Left ventricle myocardium inferior (tissue), 1 donor: Measurements from ENCODE around the gene HBM. TPM values are rescaled to one million over a fixed set of nuclear protein-coding genes. Genes with fewer than 3 reads are reported as not detected.
"Not testable (repeated sequence)": the region's sequence is repeated elsewhere in the genome, so short reads cannot be mapped to it uniquely, and the experiment has no call there.

Experiments used
- DNase-seq: peaks from one replicate; pipeline ENCODE4 v3.0.0-alpha.2; 2020
- H3K27ac ChIP-seq: fragments of 200-600 bp; replicated peaks from 2 replicates; pipeline ENCODE4 v1.8.0; 2021
- H3K27me3 ChIP-seq: fragments of 200-600 bp; 2 replicates; pipeline ENCODE4 v1.8.0; 2021; ENCODE audit warnings: low read depth
- H3K36me3 ChIP-seq: fragments of 200-600 bp; 2 replicates; pipeline ENCODE4 v1.8.0; 2021
- H3K4me1 ChIP-seq: fragments of 200-600 bp; 2 replicates; pipeline ENCODE4 v1.8.0; 2021
- H3K4me3 ChIP-seq: fragments of 200-600 bp; 2 replicates; pipeline ENCODE4 v1.8.0; 2021; ENCODE audit warnings: mild to moderate bottlenecking, moderate library complexity
- H3K9me3 ChIP-seq: fragments of 200-600 bp; replicated peaks from 2 replicates; pipeline ENCODE4 v1.8.0; 2021
- intact Hi-C: fragments of 100-400 bp; cut with micrococcal nuclease; formaldehyde crosslinking; loops from one replicate; pipeline ENCODE4 v1.11.0; 2022
- total RNA-seq: library from RNA; stranded (reverse); fragmentation: NEBNext Ultra II Directional; extraction: Animal tissue kit (Norgen Biotek cat#: 25700); gene quantifications from one replicate; pipeline ENCODE4 v1.2.1, GENCODE V29; 2021
- TF ChIP-seq, protein P1 (sequence below): fragments of 200-600 bp; IDR thresholded peaks from 2 replicates; pipeline ENCODE4 v1.8.0; 2021; ENCODE audit warnings: antibody characterized with exemption, mild to moderate bottlenecking, borderline replicate concordance
- donor health status: DM: no; HTN: yes; CAD: no; lungs with severe emphysema.

The HBM gene
- total RNA-seq, 1 donor from 2014 or later = not detected

DNA sequence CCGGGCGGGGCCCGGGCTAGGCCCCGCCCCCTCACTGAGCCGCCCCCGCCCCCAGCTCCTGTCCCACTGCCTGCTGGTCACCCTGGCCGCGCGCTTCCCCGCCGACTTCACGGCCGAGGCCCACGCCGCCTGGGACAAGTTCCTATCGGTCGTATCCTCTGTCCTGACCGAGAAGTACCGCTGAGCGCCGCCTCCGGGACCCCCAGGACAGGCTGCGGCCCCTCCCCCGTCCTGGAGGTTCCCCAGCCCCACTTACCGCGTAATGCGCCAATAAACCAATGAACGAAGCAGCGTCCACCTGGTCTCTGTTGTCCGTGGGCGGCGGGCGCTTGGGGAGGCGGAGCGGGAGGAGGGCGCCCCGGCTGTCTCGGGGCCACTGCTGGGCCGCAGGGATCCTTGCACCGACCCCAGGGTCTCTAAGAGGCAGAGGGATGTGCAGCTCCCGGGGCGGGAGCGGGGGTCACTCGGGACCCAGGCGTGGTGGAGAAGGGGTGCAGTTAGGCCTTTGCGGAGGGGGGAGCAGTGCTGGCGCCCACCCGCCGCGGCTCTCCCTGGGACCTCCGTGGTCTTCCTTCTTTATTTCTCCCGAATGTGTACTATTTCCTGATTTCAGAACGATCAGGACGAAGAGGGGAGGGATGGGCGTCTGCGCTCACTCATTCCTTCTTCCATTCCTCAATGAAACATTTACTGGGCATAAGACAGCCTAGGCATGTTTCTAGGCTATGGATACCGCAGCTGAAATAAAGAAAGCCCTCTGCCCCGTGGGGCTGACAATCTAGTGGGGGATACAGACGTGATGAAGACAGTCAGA lies 11.4 kb upstream of the HBM start:
- Histone ChIP-seq H3K27ac (no peak overlapping the region), H3K27me3 (peaks cover 64% of the 10 kb centered on the region)

DNA sequence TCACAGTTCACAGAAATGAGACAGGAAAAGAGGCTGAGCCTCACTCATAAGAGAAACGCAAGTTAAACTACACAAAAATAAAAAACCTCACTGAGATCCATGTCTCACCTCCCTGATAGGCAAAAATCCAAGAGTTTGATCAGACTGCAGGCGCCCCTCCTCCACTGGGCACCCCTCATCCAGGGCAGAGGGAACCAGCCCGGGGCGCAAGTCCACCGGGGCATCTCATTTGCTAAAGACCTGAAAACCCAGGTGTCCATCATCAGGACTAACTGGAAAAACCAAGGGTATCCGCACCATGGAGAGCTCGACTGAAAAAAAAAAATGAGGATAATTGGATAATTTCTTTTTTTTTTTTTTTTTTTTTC lies 10.8 kb upstream of the HBM start:
- peaks cover 10% of the 10 kb centered on the region for H3K4me1 ChIP-seq
- no peak overlapping the region for H3K27ac ChIP-seq
- peak overlapping the region; percentile 65 for H3K4me3 ChIP-seq
- DNase-seq = no peak
- TF ChIP-seq, protein P1, sequence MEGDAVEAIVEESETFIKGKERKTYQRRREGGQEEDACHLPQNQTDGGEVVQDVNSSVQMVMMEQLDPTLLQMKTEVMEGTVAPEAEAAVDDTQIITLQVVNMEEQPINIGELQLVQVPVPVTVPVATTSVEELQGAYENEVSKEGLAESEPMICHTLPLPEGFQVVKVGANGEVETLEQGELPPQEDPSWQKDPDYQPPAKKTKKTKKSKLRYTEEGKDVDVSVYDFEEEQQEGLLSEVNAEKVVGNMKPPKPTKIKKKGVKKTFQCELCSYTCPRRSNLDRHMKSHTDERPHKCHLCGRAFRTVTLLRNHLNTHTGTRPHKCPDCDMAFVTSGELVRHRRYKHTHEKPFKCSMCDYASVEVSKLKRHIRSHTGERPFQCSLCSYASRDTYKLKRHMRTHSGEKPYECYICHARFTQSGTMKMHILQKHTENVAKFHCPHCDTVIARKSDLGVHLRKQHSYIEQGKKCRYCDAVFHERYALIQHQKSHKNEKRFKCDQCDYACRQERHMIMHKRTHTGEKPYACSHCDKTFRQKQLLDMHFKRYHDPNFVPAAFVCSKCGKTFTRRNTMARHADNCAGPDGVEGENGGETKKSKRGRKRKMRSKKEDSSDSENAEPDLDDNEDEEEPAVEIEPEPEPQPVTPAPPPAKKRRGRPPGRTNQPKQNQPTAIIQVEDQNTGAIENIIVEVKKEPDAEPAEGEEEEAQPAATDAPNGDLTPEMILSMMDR = no peak
- intact Hi-C loops = no loop called here
- H3K9me3 ChIP-seq = no peaks in the 10 kb centered on the region
- no peaks in the 10 kb centered on the region for H3K36me3 ChIP-seq
- peaks cover 62% of the 10 kb centered on the region for H3K27me3 ChIP-seq

More for the DNA sequence above, 11.4 kb upstream of the HBM start:
- intact Hi-C loops = no loop called here
- Histone ChIP-seq H3K4me3 (peak overlapping the region; percentile 65), H3K36me3 (no peaks in the 10 kb centered on the region), H3K4me1 (peaks cover 10% of the 10 kb centered on the region), H3K9me3 (no peaks in the 10 kb centered on the region)
- TF ChIP-seq, protein P1 = no peak
- DNase-seq = no peak

DNA sequence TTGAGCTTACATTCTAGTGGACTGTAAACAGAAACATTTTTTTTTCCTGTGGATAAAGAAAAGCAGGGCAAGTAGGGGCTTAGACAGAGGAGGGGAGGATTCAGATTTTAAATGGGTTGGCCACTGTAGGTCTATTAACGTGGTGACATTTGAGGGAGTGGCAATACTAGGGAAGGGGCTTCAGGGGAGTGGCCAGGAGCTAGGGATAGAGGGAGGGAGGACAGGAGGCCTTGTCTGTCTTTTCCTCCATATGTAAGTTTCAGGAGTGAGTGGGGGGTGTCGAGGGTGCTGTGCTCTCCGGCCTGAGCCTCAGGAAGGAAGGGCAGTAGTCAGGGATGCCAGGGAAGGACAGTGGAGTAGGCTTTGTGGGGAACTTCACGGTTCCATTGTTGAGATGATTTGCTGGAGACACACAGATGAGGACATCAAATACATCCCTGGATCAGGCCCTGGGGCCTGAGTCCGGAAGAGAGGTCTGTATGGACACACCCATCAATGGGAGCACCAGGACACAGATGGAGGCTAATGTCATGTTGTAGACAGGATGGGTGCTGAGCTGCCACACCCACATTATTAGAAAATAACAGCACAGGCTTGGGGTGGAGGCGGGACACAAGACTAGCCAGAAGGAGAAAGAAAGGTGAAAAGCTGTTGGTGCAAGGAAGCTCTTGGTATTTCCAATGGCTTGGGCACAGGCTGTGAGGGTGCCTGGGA lies 6.5 kb upstream of the HBM start:
- TF ChIP-seq, protein P1 = no peak
- DNase-seq = no peak
- no peak overlapping the region for H3K4me3 ChIP-seq
- H3K36me3 ChIP-seq = no peaks in the 10 kb centered on the region
- no peak overlapping the region for H3K27ac ChIP-seq
- no peaks in the 10 kb centered on the region for H3K9me3 ChIP-seq
- peaks cover 75% of the 10 kb centered on the region for H3K27me3 ChIP-seq
- intact Hi-C loops = no loop called here
- H3K4me1 ChIP-seq = peaks cover 9% of the 10 kb centered on the region

DNA sequence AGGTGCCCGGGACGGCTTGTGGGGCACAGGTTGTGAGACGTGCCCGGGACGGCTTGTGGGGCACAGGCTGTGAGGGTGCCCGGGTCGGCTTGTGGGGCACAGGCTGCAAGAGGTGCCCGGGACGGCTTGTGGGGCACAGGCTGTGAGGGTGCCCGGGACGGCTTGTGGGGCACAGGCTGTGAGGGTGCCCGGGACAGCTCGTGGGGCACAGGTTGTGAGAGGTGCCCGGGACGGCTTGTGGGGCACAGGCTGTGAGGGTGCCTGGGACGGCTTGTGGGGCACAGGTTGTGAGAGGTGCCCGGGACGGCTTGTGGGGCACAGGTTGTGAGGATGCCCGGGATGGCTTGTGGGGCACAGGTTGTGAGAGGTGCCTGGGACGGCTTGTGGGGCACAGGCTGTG lies 5.5 kb upstream of the HBM start:
- H3K36me3 ChIP-seq, H3K4me3 ChIP-seq, H3K27ac ChIP-seq, DNase-seq, intact Hi-C loops, H3K9me3 ChIP-seq, H3K4me1 ChIP-seq: not testable (repeated sequence)
- H3K27me3 ChIP-seq = peaks cover 70% of the 10 kb centered on the region

DNA sequence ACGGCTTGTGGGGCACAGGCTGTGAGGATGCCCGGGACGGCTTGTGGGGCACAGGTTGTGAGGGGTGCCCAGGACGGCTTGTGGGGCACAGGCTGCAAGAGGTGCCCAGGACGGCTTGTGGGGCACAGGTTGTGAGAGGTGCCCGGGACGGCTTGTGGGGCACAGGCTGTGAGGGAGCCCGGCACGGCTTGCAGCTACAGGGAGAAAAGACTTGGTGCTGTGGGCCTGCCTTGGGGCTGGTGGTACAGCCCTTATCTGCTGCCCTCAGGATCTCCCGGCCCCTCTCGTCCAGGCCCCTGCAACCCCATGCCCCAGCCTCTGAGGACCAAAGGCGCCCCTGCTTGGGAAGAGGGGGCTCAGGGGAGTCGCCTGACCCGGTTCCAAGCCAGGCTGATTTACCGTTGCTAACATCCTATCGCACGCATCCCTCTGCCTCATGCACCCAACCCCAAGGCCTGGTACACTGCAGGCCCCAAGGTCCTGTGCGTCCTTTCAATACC lies 5.0 kb upstream of the HBM start:
- no peak overlapping the region for H3K4me3 ChIP-seq
- no peak overlapping the region for H3K27ac ChIP-seq
- no peaks in the 10 kb centered on the region for H3K36me3 ChIP-seq
- H3K4me1 ChIP-seq = peaks cover 8% of the 10 kb centered on the region
- TF ChIP-seq, protein P1 = no peak
- H3K9me3 ChIP-seq = no peaks in the 10 kb centered on the region
- intact Hi-C loops = no loop called here
- H3K27me3 ChIP-seq = peaks cover 70% of the 10 kb centered on the region
- DNase-seq = no peak
